Neutrophil (primary cell): ENCODE measurements around the gene HHATL.

ENCODE experiments used
- H3K27ac ChIP-seq: fragments of 200-600 bp; sonication (generic); 2 replicates; pipeline ENCODE4 v1.5.1; 2016; ENCODE audit warnings: mild to moderate bottlenecking, moderate library complexity
- H3K27me3 ChIP-seq: fragments of 200-600 bp; sonication (generic); 2 replicates; pipeline ENCODE4 v1.6.0; 2016; ENCODE audit warnings: mild to moderate bottlenecking
- H3K36me3 ChIP-seq: fragments of 200-600 bp; sonication (generic); 2 replicates; pipeline ENCODE4 v1.5.1; 2017
- H3K4me1 ChIP-seq, 2 experiments: fragments of 200-600 bp in 1 of 2; sonication (generic) in 1 of 2; 1 replicate in 1 of 2; 2 replicates in 1 of 2; pipeline versions ENCODE4 v1.5.1 to v1.6.1; 2013 to 2016; ENCODE audit warnings: low read depth in 1 of 2, low read length in 1 of 2, mild to moderate bottlenecking in 1 of 2, moderate library complexity in 1 of 2; ENCODE audit not compliant: control insufficient read depth in 1 of 2, insufficient read depth in 1 of 2
- H3K4me3 ChIP-seq, 2 experiments: fragments of 200-600 bp in 1 of 2; sonication (generic) in 1 of 2; 1 replicate in 1 of 2; 2 replicates in 1 of 2; pipeline ENCODE4 v1.5.1; 2013 to 2016; ENCODE audit warnings: low read depth in 1 of 2, low read length in 1 of 2, mild to moderate bottlenecking in 1 of 2, moderate library complexity in 1 of 2
- H3K9me3 ChIP-seq: fragments of 200-600 bp; sonication (generic); 2 replicates; pipeline ENCODE4 v1.5.1; 2016
- TF ChIP-seq, protein P1 (sequence below): fragments of 200-600 bp; sonication (generic); IDR thresholded peaks from 2 replicates; pipeline ENCODE4 v1.5.1; 2016; ENCODE audit warnings: antibody characterized with exemption

The HHATL gene

GRCh38 chr3:42684632-42685362 is 17.8 kb downstream of the HHATL start:
- H3K4me1 ChIP-seq = peaks cover 0 to 5% of the 10 kb centered on the region in 2 experiments
- no peaks in the 10 kb centered on the region for H3K36me3 ChIP-seq
- no peak overlapping the region for H3K27ac ChIP-seq
- H3K27me3 ChIP-seq = peaks cover 86% of the 10 kb centered on the region
- H3K9me3 ChIP-seq = no peaks in the 10 kb centered on the region
- TF ChIP-seq, protein P1, sequence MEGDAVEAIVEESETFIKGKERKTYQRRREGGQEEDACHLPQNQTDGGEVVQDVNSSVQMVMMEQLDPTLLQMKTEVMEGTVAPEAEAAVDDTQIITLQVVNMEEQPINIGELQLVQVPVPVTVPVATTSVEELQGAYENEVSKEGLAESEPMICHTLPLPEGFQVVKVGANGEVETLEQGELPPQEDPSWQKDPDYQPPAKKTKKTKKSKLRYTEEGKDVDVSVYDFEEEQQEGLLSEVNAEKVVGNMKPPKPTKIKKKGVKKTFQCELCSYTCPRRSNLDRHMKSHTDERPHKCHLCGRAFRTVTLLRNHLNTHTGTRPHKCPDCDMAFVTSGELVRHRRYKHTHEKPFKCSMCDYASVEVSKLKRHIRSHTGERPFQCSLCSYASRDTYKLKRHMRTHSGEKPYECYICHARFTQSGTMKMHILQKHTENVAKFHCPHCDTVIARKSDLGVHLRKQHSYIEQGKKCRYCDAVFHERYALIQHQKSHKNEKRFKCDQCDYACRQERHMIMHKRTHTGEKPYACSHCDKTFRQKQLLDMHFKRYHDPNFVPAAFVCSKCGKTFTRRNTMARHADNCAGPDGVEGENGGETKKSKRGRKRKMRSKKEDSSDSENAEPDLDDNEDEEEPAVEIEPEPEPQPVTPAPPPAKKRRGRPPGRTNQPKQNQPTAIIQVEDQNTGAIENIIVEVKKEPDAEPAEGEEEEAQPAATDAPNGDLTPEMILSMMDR = no peak
- no peak overlapping the region for H3K4me3 ChIP-seq

GRCh38 chr3:42683875-42684598 is 18.6 kb downstream of the HHATL start:
- H3K27me3 ChIP-seq = peaks cover 79% of the 10 kb centered on the region
- TF ChIP-seq, protein P1 = no peak
- no peak overlapping the region for H3K4me3 ChIP-seq
- no peak overlapping the region for H3K27ac ChIP-seq
- H3K36me3 ChIP-seq = no peaks in the 10 kb centered on the region
- no peaks in the 10 kb centered on the region for H3K9me3 ChIP-seq
- peaks cover 0 to 5% of the 10 kb centered on the region in 2 experiments for H3K4me1 ChIP-seq

DNA sequence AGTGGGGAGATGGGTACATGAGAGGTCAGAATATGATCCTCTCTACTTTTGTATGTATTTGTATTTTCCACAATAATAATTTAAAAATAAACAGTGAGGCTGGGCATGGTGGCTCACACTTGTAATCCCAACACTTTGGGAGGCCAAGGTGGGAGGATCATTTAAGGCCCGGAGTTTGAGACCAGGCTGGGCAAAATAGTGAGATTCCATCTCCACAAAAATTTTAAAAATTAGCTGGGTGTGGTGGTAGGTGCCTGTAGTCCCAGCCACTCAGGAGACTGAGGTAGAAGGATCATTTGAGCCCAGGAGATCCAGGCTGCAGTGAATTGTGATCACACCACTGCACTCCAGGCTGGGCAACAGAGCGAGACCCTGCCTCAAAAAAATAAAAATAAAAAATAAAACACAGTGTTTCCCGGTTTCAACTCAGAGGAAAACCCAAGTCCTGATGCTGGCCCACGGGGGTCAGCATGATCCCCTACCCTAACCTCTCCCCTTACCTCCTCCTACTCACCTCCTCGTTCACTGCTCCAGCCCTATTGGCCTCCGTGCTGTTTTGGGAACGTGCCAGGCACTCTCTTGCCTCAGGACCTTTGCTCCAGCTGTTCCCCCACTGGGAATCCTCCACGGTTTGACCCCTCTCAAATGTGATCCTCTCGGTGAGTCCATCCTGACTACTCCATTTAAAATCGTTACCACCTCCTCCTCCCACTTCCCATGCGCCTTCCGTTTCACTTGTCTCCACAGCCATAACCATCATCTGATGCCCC is 20.1 kb downstream of the HHATL start:
- Histone ChIP-seq H3K27me3 (peaks cover 67% of the 10 kb centered on the region), H3K4me1 (peaks cover 0 to 5% of the 10 kb centered on the region in 2 experiments), H3K27ac (no peak overlapping the region), H3K9me3 (no peaks in the 10 kb centered on the region), H3K36me3 (no peaks in the 10 kb centered on the region), H3K4me3 (no peak overlapping the region)
- TF ChIP-seq, protein P1 = no peak

GRCh38 chr3:42681361-42682038 is 21.1 kb downstream of the HHATL start:
- Histone ChIP-seq H3K9me3 (no peaks in the 10 kb centered on the region), H3K27me3 (peaks cover 57% of the 10 kb centered on the region), H3K36me3 (no peaks in the 10 kb centered on the region), H3K27ac (no peak overlapping the region), H3K4me1 (peaks cover 0 to 5% of the 10 kb centered on the region in 2 experiments), H3K4me3 (no peak overlapping the region)
- TF ChIP-seq, protein P1 = no peak

GRCh38 chr3:42680806-42681205 is 21.8 kb downstream of the HHATL start:
- TF ChIP-seq, protein P1 = no peak
- no peak overlapping the region for H3K4me3 ChIP-seq
- peaks cover 0 to under 1% of the 10 kb centered on the region in 2 experiments for H3K4me1 ChIP-seq
- no peaks in the 10 kb centered on the region for H3K9me3 ChIP-seq
- H3K27ac ChIP-seq = no peak overlapping the region
- H3K27me3 ChIP-seq = peaks cover 50% of the 10 kb centered on the region
- no peaks in the 10 kb centered on the region for H3K36me3 ChIP-seq
